ENCODE measurements around the gene BRICD5.
A peak's percentile ranks its signal among the peaks of the same experiment; 100 is the strongest.
"Not testable (repeated sequence)": the region's sequence is repeated elsewhere in the genome, so short reads cannot be mapped to it uniquely, and the experiment has no call there.

Gene BRICD5

GRCh38 chr16:2210386-2211365, at the start of gene BRICD5:
BRICD5 (minus strand) TSS chr16:2210863; CDS start chr16:2210833, 30 bp downstream.
- DNase-seq: no peak

- no peak for DNase-seq
Observed at GRCh38 chr16:2260250-2260649, 49.6 kb upstream of the BRICD5 start.

- not testable (repeated sequence) for DNase-seq
Observed at GRCh38 chr16:2258530-2258929, 47.9 kb upstream of the BRICD5 start.

GRCh38 chr16:2257726-2258125, 47.1 kb upstream of the BRICD5 start:
- no peak for DNase-seq

- DNase-seq: no peak
Observed at GRCh38 chr16:2256531-2257140, 46.0 kb upstream of the BRICD5 start.

- no peak for DNase-seq
Observed at GRCh38 chr16:2253293-2253692, 42.6 kb upstream of the BRICD5 start.

GRCh38 chr16:2252806-2253148, 42.1 kb upstream of the BRICD5 start:
- DNase-seq: no peak

GRCh38 chr16:2251296-2252111, 40.8 kb upstream of the BRICD5 start, which contains the start of gene ECI1:
ECI1 (minus strand) TSS chr16:2251587; CDS start chr16:2251566, 21 bp downstream.
- DNase-seq: peak; percentile 30 to 96 (median 89)

GRCh38 chr16:2250652-2251295, 40.1 kb upstream of the BRICD5 start:
- peak in 1 of 51 donors; percentile 5 for DNase-seq

- DNase-seq: no peak
Observed at GRCh38 chr16:2246301-2246885, 35.7 kb upstream of the BRICD5 start.

GRCh38 chr16:2244926-2245795, 34.5 kb upstream of the BRICD5 start:
- DNase-seq: no peak

- no peak for DNase-seq
Observed at GRCh38 chr16:2244301-2244700, 33.6 kb upstream of the BRICD5 start.

GRCh38 chr16:2243781-2244180, 33.1 kb upstream of the BRICD5 start:
- no peak for DNase-seq

GRCh38 chr16:2243031-2243528, 32.4 kb upstream of the BRICD5 start:
- no peak for DNase-seq

- DNase-seq: peak in 1 of 51 donors; percentile 33
Observed at GRCh38 chr16:2242598-2242997, 31.9 kb upstream of the BRICD5 start.

- DNase-seq: not testable (repeated sequence)
Observed at GRCh38 chr16:2240331-2240730, 29.7 kb upstream of the BRICD5 start.

- no peak for DNase-seq
Observed at GRCh38 chr16:2238838-2239675, 28.4 kb upstream of the BRICD5 start.

- DNase-seq: no peak
Observed at GRCh38 chr16:2238150-2238837, 27.6 kb upstream of the BRICD5 start.

Measured in hypothalamus (tissue), 51 donors.